ENCODE measurements around the gene PSMB7. TPM values are rescaled to one million over a fixed set of nuclear protein-coding genes. Genes with fewer than 3 reads are reported as not detected.
"Not testable (repeated sequence)": the region's sequence is repeated elsewhere in the genome, so short reads cannot be mapped to it uniquely, and the experiment has no call there.

Gene PSMB7
- total RNA-seq, 3 donors from 2014 or later = 298 to 324 (median 309) TPM

DNA sequence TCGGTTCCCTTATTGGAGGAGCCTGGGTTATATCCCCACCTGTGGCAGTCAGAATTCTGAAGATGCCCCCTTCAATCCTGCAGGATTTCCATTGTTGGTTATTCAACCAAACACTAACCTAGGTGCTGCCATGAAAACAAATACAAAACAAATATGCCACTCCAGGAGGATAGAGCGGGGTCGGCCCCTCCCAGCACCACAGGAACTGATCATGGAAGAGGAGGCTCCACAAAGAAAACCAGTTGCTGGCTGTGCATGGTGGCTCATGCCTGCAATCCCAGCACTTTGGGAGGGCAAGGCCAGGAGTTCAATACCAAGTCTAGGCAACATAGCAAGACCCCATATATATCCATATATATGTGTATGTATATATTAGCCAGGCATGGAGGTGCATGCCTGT, 21.8 kb upstream of the PSMB7 start:
- Mint-ChIP-seq H3K9me3 (no peaks in the 10 kb centered on the region), H3K36me3 (ENCODE audit: insufficient read depth) (no peaks in the 10 kb centered on the region), H3K4me3 (no peak overlapping the region), H3K27me3 (ENCODE audit: low read depth) (peaks cover 21% of the 10 kb centered on the region), H3K4me1 (ENCODE audit: low read depth) (no peaks in the 10 kb centered on the region)
- ATAC-seq (no peak), DNase-seq (no peak)

DNA sequence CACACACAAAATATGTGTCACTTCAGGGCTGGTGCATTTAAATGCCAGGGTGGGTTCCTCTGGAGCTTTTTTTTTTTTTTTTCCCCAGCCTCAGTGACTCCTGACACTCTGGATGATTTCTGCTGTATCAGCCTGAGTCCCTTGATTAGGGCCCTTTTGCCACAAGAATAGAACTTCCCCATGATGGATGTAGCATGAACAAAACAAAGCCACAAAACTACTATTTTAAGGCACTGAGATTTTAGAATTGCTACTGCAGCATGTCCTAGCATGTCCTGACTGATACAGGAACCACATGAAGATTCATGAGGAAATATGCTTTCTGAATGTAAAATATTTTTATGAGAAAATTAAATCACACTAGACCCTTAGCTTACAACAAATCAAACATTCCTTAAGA, 21.1 kb upstream of the PSMB7 start:
- no peaks in the 10 kb centered on the region for H3K9me3 Mint-ChIP-seq

DNA sequence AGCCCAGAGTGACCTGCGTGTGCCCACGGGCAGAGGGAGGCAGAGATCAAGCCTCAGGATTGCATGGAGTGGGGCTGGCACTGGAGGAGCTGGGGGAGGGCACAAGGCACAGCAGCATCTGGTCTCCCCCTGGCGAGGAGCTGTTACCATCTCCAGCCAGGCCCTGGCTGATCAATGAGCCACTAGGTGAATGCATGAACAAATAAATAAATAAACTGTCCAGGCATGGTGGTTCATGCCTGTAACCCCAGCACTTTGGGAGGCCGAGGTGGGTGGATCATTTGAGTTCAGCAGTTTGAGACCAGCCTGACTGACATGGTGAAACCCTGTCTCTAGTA, 14.3 kb upstream of the PSMB7 start:
- peaks cover 1% of the 10 kb centered on the region for H3K27me3 Mint-ChIP-seq (ENCODE audit: low read depth)
- H3K36me3 Mint-ChIP-seq (ENCODE audit: insufficient read depth) = no peaks in the 10 kb centered on the region
- no peak overlapping the region for H3K4me3 Mint-ChIP-seq
- no peak for DNase-seq
- no peak for ATAC-seq
- no peaks in the 10 kb centered on the region for H3K9me3 Mint-ChIP-seq
- H3K4me1 Mint-ChIP-seq (ENCODE audit: low read depth) = no peaks in the 10 kb centered on the region

More for the DNA sequence above, 21.1 kb upstream of the PSMB7 start:
- H3K36me3 Mint-ChIP-seq (ENCODE audit: insufficient read depth) = no peaks in the 10 kb centered on the region
- DNase-seq (no peak), ATAC-seq (no peak)
- no peak overlapping the region for H3K4me3 Mint-ChIP-seq
- no peaks in the 10 kb centered on the region for H3K4me1 Mint-ChIP-seq (ENCODE audit: low read depth)
- H3K27me3 Mint-ChIP-seq (ENCODE audit: low read depth) = peaks cover 15% of the 10 kb centered on the region

DNA sequence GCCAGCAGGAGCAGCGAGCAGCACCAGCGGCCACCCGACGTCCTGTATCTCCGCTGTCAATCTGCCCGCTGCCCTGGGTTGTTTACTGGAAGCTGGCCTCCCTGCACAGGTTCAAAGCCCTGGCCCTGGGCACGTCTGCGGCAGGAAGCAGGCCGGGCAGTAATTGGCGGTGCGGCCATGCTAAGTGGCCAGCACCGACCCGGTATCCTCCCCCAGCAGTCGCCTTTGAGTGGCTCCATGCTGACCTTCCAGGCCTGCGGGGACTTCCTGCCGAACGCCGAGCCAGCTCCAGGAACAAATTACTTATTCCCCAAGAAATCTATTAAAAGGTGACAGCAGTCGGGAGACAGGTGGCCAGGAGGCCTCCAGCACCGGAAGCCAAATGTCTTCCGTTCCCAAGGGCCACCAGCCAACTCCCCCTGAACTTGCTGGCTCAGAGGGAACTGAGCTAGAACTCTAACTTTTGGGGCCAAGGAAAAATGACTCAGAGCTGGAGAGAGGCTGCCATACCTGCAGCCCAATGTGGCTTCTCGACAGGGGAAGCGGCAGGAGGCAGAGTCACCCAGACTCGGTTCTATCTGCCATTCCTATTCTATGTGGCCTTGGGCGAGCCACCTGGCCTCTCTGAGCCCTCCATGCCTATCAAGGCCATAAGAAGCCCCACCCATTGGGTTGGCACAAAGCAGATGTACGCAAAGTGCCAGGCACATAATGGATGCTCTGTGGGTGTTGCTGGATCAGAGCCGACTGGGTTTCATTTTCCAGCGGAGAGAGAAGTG, 13.7 kb upstream of the PSMB7 start:
- Mint-ChIP-seq H3K9me3 (no peaks in the 10 kb centered on the region), H3K4me3 (no peak overlapping the region), H3K27me3 (ENCODE audit: low read depth) (peaks cover under 1% of the 10 kb centered on the region), H3K36me3 (ENCODE audit: insufficient read depth) (no peaks in the 10 kb centered on the region), H3K4me1 (ENCODE audit: low read depth) (no peaks in the 10 kb centered on the region)
- ATAC-seq (no peak), DNase-seq (no peak)

DNA sequence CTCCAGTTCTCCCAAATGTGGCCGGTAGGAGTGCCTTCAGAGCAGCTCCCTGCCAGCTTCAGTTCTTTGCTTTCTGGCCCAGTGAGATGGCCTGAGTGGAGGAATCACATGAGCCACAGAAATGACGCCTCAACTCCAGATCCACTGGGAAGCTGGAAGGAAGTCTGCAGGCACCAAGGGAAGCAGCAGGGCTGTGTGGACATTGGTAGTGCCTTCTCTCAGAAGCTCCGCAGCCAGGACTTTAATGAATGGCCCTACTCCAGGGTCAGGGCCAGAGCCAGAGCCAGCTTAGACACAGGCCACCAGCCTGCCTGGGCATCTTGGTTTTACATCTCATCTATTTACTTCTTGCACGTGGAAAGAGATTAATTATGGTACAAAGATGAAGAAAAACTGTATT, 12.0 kb upstream of the PSMB7 start:
- no peaks in the 10 kb centered on the region for H3K4me1 Mint-ChIP-seq (ENCODE audit: low read depth)
- peaks cover 3% of the 10 kb centered on the region for H3K27me3 Mint-ChIP-seq (ENCODE audit: low read depth)
- no peak overlapping the region for H3K4me3 Mint-ChIP-seq
- ATAC-seq (no peak), DNase-seq (no peak)
- no peaks in the 10 kb centered on the region for H3K9me3 Mint-ChIP-seq
- no peaks in the 10 kb centered on the region for H3K36me3 Mint-ChIP-seq (ENCODE audit: insufficient read depth)

DNA sequence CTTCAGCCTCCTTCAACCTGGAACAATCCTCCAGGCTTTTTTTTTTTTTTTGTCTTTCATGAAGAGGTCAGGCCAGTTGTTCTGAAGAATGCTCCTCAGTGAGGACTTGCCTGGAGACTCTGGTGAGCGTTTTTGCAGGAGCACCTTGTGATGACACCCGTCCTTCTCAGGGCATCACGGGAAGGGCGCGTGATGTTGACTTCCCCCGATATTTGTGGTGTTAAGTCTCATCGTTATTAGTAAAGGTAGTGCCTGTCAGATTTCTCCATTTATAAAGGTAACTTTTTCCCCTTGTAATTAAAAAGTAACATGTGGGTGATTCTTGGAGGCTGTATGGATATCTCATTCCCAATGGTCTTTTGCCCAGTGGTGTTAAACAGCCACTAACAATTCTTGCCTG, 11.1 kb upstream of the PSMB7 start:
- peaks cover 3% of the 10 kb centered on the region for H3K27me3 Mint-ChIP-seq (ENCODE audit: low read depth)
- DNase-seq (no peak), ATAC-seq (no peak)
- H3K36me3 Mint-ChIP-seq (ENCODE audit: insufficient read depth) = no peaks in the 10 kb centered on the region
- H3K9me3 Mint-ChIP-seq = no peaks in the 10 kb centered on the region
- no peaks in the 10 kb centered on the region for H3K4me1 Mint-ChIP-seq (ENCODE audit: low read depth)
- H3K4me3 Mint-ChIP-seq = no peak overlapping the region

DNA sequence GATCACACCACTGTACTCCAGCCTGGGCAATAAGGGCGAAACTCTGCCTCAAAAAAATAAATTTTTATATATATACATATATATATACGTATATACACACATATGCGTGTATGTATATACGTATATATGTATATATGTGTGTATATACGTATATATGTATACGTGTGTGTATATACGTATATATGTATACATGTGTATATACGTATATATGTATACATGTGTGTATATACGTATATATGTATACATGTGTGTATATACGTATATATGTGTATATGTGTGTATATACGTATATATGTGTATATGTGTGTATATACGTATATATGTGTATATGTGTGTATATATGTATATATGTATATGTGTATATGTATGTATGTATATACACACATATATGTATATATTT, 10.5 kb upstream of the PSMB7 start:
- H3K4me1 Mint-ChIP-seq (ENCODE audit: low read depth); H3K4me3 Mint-ChIP-seq; H3K36me3 Mint-ChIP-seq (ENCODE audit: insufficient read depth); H3K27me3 Mint-ChIP-seq (ENCODE audit: low read depth); ATAC-seq; DNase-seq; H3K9me3 Mint-ChIP-seq: not testable (repeated sequence)

DNA sequence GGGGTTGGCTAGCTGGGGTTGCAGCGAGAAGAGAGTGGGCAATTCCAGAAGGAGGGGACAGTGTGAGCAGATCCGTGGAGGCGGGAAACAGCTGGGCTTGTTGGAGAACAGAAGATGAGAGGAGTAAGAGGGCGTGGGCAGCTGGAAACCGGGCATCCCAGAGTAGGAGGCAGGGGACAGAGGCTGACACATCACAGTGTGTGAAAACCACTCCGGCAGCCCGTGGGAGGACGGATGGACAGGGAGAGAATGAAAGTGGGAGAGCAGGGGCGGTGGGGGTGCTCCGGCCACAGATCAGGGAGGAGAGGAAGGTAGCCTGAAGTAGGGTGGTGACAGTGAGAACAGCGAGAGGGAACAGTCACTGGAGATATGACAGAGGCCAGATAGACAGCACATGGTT, 8.3 kb upstream of the PSMB7 start:
- no peak overlapping the region for H3K4me3 Mint-ChIP-seq
- H3K36me3 Mint-ChIP-seq (ENCODE audit: insufficient read depth) = no peaks in the 10 kb centered on the region
- peaks cover 3% of the 10 kb centered on the region for H3K27me3 Mint-ChIP-seq (ENCODE audit: low read depth)
- H3K9me3 Mint-ChIP-seq = no peaks in the 10 kb centered on the region
- no peak for ATAC-seq
- no peak for DNase-seq
- peaks cover 3% of the 10 kb centered on the region for H3K4me1 Mint-ChIP-seq (ENCODE audit: low read depth)

DNA sequence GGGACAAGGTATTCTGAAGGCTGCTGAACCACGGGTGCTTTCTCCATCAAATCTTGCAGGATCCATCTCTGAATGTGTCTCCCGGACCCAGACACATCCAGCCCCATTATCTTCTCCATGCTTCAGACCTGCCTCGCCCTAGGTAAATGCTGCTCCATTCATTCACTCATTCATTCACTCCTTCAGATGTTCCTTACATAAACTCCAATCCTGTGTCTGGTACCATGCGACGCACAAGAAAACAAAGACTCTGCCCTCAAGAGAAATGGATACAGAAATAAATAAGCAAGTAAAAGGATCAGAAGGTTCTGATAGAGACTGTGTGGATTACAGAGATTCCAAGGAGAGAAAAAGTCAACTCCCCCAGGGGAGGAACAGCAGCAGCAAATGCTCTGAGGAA, 7.9 kb upstream of the PSMB7 start:
- no peak overlapping the region for H3K4me3 Mint-ChIP-seq
- H3K9me3 Mint-ChIP-seq = no peaks in the 10 kb centered on the region
- peaks cover 3% of the 10 kb centered on the region for H3K27me3 Mint-ChIP-seq (ENCODE audit: low read depth)
- H3K4me1 Mint-ChIP-seq (ENCODE audit: low read depth) = peaks cover 3% of the 10 kb centered on the region
- H3K36me3 Mint-ChIP-seq (ENCODE audit: insufficient read depth) = no peaks in the 10 kb centered on the region
- ATAC-seq (no peak), DNase-seq (no peak)

DNA sequence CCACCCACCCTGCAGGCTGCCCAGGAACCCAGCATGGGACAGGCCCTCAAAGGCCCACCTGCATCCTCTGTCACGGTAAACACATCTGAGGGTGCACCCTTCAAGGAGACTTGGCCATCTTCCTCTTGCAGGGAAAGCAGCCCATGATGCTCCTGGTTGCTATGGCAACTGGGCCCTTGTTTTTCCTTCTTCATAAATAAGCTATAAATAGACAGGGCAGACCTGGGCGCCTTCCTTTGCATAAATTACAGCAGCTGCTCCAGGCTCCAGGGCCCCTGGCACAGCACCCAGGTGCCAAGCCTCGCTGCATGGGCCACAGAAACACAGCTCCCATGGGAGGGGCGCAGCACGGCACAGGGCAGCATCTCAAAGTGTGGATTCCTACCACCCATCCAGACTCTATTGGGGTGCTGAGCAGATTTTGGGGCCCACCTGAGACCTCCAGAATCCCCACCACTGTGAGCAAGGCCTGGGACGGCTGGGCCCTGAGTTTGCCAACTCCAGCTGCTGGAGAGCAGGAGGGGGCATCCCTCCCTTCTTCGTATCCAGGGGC, 5.8 kb upstream of the PSMB7 start:
- Mint-ChIP-seq H3K4me3 (no peak overlapping the region), H3K27me3 (ENCODE audit: low read depth) (peaks cover 3% of the 10 kb centered on the region), H3K9me3 (no peaks in the 10 kb centered on the region), H3K36me3 (ENCODE audit: insufficient read depth) (no peaks in the 10 kb centered on the region), H3K4me1 (ENCODE audit: low read depth) (peaks cover 3% of the 10 kb centered on the region)
- DNase-seq = no peak
- ATAC-seq = no peak

DNA sequence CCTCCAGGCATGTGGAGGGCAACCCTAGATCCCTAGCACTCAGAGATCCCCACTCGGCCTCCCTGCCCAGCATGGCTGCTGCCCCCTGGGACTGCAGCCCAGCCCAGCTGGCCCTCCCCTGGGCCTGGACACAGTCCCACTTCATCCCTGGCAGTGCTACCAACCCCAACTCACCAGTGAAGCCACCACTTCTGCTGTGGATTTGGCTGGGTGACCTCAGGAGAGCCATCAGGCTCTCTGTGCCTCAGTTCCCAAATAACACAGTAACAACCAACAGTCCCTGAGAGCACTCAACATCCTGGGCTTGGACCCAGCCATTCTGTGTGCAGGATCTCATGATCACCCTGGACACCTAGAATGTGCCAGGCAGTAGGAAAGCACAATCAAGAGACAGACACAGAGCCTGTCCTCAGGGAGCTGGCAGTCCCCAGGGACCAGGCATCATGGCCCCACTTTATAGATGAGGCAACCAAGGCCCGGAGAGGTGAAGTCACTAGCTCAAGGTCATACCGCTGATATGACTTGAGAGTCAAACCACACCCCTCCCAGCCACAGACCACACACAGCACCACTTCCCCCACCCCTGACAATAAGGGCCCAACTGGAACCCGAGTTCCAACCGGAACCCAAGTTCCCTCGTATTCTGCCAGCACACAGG, 4.7 kb upstream of the PSMB7 start:
- Mint-ChIP-seq H3K36me3 (ENCODE audit: insufficient read depth) (no peaks in the 10 kb centered on the region), H3K4me1 (ENCODE audit: low read depth) (peaks cover 5% of the 10 kb centered on the region), H3K4me3 (no peak overlapping the region), H3K9me3 (no peaks in the 10 kb centered on the region), H3K27me3 (ENCODE audit: low read depth) (peaks cover 3% of the 10 kb centered on the region)
- ATAC-seq (no peak), DNase-seq (no peak)

DNA sequence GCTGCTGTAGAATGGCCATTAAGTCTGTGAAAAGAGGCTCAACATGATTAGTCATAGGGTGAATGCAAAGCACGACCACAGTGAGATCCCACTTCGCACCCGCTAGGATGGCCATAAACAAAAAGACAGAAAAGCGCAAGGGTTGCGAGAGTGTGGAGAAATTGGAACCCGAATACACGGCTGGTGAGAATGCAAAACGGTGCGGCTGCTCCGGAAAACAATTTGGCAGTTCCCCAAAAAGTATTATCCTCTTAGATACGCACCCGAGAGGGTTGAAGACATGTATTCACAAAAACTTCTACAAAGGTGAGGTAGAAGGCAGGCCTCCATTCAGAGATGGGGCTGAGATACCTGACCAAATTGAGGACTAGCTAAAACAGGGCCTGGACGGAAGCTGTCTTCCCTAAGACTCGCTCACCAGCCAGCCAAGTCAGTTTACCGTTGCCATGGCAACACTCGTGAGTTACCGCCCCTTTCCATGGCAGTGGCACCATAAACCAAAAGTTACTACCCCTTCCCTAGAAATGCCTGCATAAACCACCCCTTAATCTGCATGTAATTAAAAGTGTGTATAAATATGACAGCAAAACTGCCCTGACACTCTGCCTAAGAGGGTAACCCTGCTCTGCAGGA, 726 bp upstream of the PSMB7 start:
- Mint-ChIP-seq H3K9me3 (no peaks in the 10 kb centered on the region), H3K27me3 (ENCODE audit: low read depth) (no peaks in the 10 kb centered on the region), H3K36me3 (ENCODE audit: insufficient read depth) (peaks cover 33% of the 10 kb centered on the region), H3K4me1 (ENCODE audit: low read depth) (peaks cover 36% of the 10 kb centered on the region), H3K4me3 (peak overlapping the region; percentile 94)
- no peak for DNase-seq
- ATAC-seq = peak in 1 of 2 donors; percentile 2

DNA sequence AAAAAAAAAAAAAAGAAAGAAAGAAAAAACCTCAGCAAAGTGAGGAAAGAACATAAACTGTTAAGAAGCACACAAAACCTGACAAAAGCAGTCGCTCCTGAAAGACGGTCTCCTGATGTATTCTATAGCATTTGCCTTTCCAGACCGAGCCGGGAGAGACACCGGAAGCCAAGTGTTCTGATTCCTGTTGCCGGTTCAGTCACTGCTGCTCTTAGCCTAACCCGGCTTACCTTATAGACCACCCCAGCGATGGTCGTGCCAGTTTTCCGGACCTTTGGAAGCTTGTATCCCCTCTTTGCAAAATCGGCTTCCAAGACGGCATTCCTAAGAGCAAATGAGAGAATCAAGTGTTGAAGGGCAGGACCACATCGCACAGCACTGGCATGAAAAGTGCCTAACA, 630 bp downstream of the PSMB7 start:
- Mint-ChIP-seq H3K27me3 (ENCODE audit: low read depth) (no peaks in the 10 kb centered on the region), H3K9me3 (no peaks in the 10 kb centered on the region), H3K4me3 (peak overlapping the region; percentile 94), H3K4me1 (ENCODE audit: low read depth) (peaks cover 43% of the 10 kb centered on the region), H3K36me3 (ENCODE audit: insufficient read depth) (peaks cover 40% of the 10 kb centered on the region)
- ATAC-seq (no peak), DNase-seq (no peak)

DNA sequence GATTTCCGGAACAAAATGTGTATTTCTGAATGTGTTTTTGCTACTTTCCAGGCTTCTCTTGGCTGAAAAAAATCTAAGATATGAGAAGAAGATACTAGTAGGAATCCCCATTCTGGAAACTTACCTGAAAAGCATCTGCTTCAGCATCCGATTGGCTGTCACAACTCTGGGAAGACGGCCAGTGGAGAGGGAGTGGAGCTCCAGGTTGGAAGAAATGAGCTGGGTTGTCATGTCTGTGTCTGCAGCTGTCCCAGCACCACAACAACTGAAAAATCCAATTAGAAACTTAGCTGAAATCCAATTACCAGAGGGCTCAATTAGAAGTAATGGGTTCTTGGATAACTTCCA, 3.0 kb downstream of the PSMB7 start:
- peaks cover 53% of the 10 kb centered on the region for H3K36me3 Mint-ChIP-seq (ENCODE audit: insufficient read depth)
- no peaks in the 10 kb centered on the region for H3K9me3 Mint-ChIP-seq
- peaks cover 49% of the 10 kb centered on the region for H3K4me1 Mint-ChIP-seq (ENCODE audit: low read depth)

More for the DNA sequence above, 3.0 kb downstream of the PSMB7 start:
- H3K27me3 Mint-ChIP-seq (ENCODE audit: low read depth) = no peaks in the 10 kb centered on the region
- no peak for DNase-seq
- H3K4me3 Mint-ChIP-seq = no peak overlapping the region
- no peak for ATAC-seq

All from activated T-cell treated with anti-CD3 and anti-CD28 coated beads, Interleukin-2, amount 50 U/mL, for 4 hours (primary cell).